ENCODE results near the gene LDB2. TPM values are rescaled to one million over a fixed set of nuclear protein-coding genes. Genes with fewer than 3 reads are reported as not detected.

Gene LDB2
- total RNA-seq, 4 donors from 2014 or later: 33.7 to 191 (median 43.5) TPM

DNA sequence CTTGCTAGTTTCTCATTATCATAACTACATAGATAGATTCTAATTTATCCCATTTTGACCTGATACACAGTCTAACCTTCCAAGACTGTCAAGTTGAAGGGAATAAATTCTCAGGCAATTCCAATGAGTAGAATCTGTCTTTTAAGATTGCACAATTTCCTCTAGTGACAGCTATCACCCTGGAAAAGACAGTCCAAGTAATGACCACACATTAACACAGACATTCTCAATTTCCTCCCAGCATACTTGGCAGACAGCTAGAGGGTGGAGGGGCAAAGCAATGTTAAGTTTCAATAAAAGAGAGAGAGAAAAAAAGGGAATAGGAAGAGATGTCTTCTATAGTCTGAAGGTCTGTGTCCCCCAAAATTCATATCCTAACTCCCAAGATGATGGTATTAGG, 234.7 kb downstream of the LDB2 start:
- no peak for ATAC-seq (ENCODE audit: low FRiP score)
- DNase-seq (ENCODE audit: low spot score): no peak
- TF ChIP-seq, protein P1, sequence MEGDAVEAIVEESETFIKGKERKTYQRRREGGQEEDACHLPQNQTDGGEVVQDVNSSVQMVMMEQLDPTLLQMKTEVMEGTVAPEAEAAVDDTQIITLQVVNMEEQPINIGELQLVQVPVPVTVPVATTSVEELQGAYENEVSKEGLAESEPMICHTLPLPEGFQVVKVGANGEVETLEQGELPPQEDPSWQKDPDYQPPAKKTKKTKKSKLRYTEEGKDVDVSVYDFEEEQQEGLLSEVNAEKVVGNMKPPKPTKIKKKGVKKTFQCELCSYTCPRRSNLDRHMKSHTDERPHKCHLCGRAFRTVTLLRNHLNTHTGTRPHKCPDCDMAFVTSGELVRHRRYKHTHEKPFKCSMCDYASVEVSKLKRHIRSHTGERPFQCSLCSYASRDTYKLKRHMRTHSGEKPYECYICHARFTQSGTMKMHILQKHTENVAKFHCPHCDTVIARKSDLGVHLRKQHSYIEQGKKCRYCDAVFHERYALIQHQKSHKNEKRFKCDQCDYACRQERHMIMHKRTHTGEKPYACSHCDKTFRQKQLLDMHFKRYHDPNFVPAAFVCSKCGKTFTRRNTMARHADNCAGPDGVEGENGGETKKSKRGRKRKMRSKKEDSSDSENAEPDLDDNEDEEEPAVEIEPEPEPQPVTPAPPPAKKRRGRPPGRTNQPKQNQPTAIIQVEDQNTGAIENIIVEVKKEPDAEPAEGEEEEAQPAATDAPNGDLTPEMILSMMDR (IDR thresholded peaks at IDR 0.05): no peak

DNA sequence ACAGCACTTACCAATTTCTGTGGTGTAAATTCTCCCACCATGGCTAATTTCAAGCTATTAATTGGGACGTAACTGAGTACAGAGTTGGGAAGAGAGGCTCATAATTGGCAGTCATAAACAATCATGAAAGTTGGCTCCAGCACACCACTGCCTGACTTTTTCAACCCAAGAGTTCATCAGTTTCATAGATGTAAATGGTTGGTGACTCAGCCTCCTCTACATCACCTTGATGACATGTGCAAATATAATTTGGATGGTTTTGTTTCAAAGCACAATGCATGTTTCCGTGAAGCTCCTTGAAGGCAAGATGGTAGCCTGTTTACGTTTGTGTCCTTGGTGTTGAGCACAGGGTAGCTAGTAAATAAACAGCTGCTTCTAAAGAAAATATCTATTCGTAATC, 235.1 kb downstream of the LDB2 start:
- TF ChIP-seq, protein P1 (IDR thresholded peaks at IDR 0.05): no peak
- no peak for DNase-seq (ENCODE audit: low spot score)
- ATAC-seq (ENCODE audit: low FRiP score): no peak

DNA sequence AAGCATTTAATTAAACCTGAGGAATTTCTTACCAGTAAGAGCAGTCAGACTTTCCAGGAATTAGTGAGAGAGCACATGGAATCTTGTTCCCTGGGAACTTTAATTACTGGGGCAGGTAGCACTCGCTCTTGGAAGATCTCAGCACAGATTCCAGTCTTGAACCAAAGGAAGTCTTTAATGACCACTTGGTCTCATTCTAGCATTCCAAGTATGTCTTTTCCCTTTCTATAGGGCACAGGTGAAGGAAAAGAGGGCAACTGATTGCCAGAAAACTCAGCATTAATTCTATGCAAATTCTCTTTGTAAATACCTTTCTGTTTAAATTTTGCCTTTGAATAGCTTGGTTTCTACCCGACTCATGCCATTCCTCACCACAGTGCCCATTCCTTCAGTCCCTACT, 236.6 kb downstream of the LDB2 start:
- DNase-seq (ENCODE audit: low spot score): no peak
- TF ChIP-seq, protein P1 (IDR thresholded peaks at IDR 0.05): no peak
- no peak for ATAC-seq (ENCODE audit: low FRiP score)

DNA sequence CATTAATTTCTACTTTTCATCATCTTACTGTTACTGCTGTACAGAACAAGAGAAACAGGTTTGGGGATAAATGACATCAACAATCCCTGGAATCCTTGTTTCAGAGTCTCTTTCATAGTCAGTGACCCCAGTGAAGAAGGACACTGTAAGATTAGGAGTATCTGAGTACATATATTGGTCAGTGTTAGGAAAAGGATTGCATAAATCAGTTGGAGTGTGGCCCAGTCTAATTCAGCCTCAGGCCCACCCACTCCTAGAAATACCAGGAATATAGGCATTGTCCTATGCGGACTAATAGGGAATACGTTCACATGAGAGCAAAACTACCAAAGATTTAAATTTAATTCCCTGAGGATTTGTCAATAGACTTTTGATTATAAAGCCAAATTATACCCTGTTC, 237.8 kb downstream of the LDB2 start:
- no peak for ATAC-seq (ENCODE audit: low FRiP score)
- TF ChIP-seq, protein P1 (IDR thresholded peaks at IDR 0.05): no peak
- DNase-seq (ENCODE audit: low spot score): no peak

DNA sequence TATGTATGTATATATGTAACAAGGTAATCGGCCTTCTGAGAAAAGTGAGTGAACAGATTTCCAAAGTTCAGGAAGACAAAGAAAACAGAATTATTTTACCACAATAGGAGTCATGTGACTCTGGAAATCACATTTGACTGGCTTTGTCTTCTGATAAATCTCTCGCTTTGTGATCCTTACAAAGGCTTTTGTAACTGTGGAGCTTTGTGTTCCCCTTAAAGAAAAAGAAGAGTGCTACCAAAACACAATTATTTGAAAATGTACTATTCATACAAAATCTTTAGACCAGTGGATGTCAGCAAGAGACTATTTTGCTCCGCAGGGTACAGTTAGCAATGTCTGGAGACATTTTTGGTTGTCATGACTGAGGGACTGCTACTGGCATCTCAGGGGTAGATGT, 238.8 kb downstream of the LDB2 start:
- TF ChIP-seq, protein P1 (IDR thresholded peaks at IDR 0.05): no peak
- ATAC-seq (ENCODE audit: low FRiP score) (no peak), DNase-seq (ENCODE audit: low spot score) (no peak)

DNA sequence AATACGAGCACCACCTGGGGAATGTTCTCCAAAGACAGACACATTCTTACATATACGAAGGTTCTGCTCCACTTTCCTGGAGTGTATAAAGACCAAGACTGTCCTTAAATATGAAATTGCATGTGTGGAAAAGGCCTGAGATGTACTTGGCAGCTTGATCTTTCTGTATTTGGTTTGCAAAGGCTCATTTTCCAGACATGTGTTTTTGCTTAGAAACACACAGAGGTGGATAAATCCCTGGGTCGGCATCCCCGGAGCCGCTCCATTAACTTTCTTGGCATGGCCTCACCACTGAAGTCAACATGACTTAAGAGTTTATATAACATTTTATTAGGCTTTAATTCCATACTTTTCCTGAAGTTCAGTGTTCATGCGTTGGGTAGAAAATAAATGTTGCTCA, 239.4 kb downstream of the LDB2 start:
- DNase-seq (ENCODE audit: low spot score): no peak
- no peak for ATAC-seq (ENCODE audit: low FRiP score)
- TF ChIP-seq, protein P1 (IDR thresholded peaks at IDR 0.05): no peak

DNA sequence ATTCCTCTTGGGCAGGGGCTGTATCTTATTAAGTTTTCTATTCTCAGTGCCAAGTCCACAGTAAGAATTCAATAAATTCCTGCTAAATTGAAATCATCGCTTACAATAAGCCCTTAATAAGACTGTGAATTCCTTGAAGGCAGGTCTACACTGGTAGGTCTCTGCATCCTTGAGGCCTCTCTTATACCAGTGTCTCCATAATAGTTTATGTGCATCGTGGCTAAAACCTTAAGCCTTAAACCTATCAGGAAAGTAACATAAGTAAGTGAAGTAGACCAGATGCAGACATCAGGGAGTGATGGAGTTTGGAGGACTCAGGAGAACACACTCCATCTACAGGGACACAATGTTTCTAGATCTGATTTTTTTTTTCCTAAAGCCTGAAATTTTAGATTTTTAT, 240.3 kb downstream of the LDB2 start:
- no peak for ATAC-seq (ENCODE audit: low FRiP score)
- DNase-seq (ENCODE audit: low spot score): no peak
- TF ChIP-seq, protein P1 (IDR thresholded peaks at IDR 0.05): no peak
